GM20000 (cell line): Measurements from ENCODE around the gene KDM7A.

Experiments
- DNase-seq: peaks from one replicate; pipeline ENCODE4 v3.0.0; 2012; ENCODE audit warnings: low spot score
- CTCF ChIP-seq: IDR thresholded peaks from 2 replicates; pipeline ENCODE4 v1.5.1; 2012; ENCODE audit warnings: mild to moderate bottlenecking, control low read depth; ENCODE audit errors: extremely low read depth, missing control alignments

The KDM7A gene

GRCh38 chr7:140096459-140096858 is 80.3 kb downstream of the KDM7A start:
- TF ChIP-seq CTCF: no peak
- no peak for DNase-seq

- DNase-seq: no peak
- no peak for TF ChIP-seq CTCF
Observed at GRCh38 chr7:140093375-140093774, 83.4 kb downstream of the KDM7A start.

GRCh38 chr7:140085447-140085846 is 91.3 kb downstream of the KDM7A start:
- DNase-seq: no peak
- no peak for TF ChIP-seq CTCF

GRCh38 chr7:140084972-140085371 is 91.8 kb downstream of the KDM7A start:
- no peak for TF ChIP-seq CTCF
- peak; percentile 68 for DNase-seq

- DNase-seq: no peak
- TF ChIP-seq CTCF: no peak
Observed at GRCh38 chr7:140084142-140084655, 92.6 kb downstream of the KDM7A start.

GRCh38 chr7:140082770-140083169 is 94.0 kb downstream of the KDM7A start:
- no peak for DNase-seq
- no peak for TF ChIP-seq CTCF

GRCh38 chr7:140081774-140082425 is 94.9 kb downstream of the KDM7A start:
- no peak for DNase-seq
- TF ChIP-seq CTCF: no peak
